Neural cell (in vitro differentiated cells): ENCODE data around the gene STAC.
"Not testable (repeated sequence)": the region's sequence is repeated elsewhere in the genome, so short reads cannot be mapped to it uniquely, and the experiment has no call there.

Experiments used
- POLR2AphosphoS5 ChIP-seq: IDR thresholded peaks from 2 replicates; pipeline ENCODE4 v1.6.1; 2012
- RAD21 ChIP-seq: fragments of 450-650 bp; conservative IDR thresholded peaks from 2 replicates; pipeline ENCODE4 v1.6.1; 2014; ENCODE audit warnings: antibody characterized with exemption, mild to moderate bottlenecking, moderate library complexity
- SMC3 ChIP-seq: fragments of 450-650 bp; conservative IDR thresholded peaks from 2 replicates; pipeline ENCODE4 v1.6.1; 2014; ENCODE audit warnings: antibody characterized with exemption, mild to moderate bottlenecking, moderate library complexity; ENCODE audit not compliant: poor library complexity
- TF ChIP-seq, protein P1 (sequence below): fragments of 450-650 bp; IDR thresholded peaks from 2 replicates; pipeline ENCODE4 v1.5.1; 2014; ENCODE audit warnings: antibody characterized with exemption, mild to moderate bottlenecking, moderate library complexity; ENCODE audit not compliant: poor library complexity, severe bottlenecking

DNA sequence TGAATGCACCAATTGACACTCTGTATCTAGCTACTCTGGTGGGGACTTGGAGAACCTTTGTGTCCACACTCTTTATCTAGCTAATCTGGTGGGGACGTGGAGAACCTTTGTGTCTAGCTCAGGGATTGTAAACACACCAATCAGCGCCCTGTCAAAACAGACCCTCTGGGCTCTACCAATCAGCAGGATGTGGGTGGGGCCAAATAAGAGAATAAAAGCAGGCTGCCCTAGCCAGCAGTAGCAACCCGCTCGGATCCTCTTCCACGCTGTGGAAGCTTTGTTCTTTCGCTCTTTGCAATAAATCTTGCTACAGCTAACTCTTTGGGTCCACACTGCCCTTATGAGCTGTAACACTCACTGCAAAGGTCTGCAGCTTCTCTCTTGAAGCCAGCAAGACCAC, 73.6 kb downstream of the STAC start:
- TF ChIP-seq SMC3, RAD21, POLR2AphosphoS5: not testable (repeated sequence)
- TF ChIP-seq, protein P1, sequence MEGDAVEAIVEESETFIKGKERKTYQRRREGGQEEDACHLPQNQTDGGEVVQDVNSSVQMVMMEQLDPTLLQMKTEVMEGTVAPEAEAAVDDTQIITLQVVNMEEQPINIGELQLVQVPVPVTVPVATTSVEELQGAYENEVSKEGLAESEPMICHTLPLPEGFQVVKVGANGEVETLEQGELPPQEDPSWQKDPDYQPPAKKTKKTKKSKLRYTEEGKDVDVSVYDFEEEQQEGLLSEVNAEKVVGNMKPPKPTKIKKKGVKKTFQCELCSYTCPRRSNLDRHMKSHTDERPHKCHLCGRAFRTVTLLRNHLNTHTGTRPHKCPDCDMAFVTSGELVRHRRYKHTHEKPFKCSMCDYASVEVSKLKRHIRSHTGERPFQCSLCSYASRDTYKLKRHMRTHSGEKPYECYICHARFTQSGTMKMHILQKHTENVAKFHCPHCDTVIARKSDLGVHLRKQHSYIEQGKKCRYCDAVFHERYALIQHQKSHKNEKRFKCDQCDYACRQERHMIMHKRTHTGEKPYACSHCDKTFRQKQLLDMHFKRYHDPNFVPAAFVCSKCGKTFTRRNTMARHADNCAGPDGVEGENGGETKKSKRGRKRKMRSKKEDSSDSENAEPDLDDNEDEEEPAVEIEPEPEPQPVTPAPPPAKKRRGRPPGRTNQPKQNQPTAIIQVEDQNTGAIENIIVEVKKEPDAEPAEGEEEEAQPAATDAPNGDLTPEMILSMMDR = not testable (repeated sequence)
